ENCODE data around the gene RNPS1.

DNA sequence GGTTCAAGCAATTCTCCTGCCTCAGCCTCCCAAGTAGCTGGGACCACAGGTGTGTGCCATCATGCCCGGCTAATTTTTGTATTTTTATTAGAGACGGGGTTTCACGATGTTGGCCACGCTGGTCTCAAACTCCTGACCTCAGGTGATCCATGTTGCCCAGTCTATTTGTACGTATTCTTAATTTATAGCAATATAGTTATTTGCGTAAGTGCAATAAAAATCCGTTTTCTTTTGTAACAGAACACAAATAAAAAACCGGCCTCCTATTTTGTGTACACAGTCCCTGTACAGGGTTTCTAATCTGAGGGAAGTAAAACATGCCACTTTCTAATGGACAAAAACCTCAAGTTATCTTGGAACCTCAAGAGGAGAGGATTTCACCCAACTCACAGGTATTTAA lies 7.7 kb downstream of the RNPS1 start:
- TF ChIP-seq CTCF (conservative IDR thresholded peaks at IDR 0.05; ENCODE audit: low read depth, low read length) (no peak), POLR2A (IDR thresholded peaks at IDR 0.05; ENCODE audit: low read depth, low read length) (no peak), SMC3 (IDR thresholded peaks at IDR 0.05; ENCODE audit: low read depth, low read length) (no peak), RAD21 (IDR thresholded peaks at IDR 0.05; ENCODE audit: low read length) (no peak), RFX5 (IDR thresholded peaks at IDR 0.05; ENCODE audit: low read depth, low read length) (no peak), MAZ (IDR thresholded peaks at IDR 0.05; ENCODE audit: borderline replicate concordance, low read depth, low read length) (no peak), BHLHE40 (IDR thresholded peaks at IDR 0.05; ENCODE audit: low read depth, low read length) (no peak), MXI1 (IDR thresholded peaks at IDR 0.05; ENCODE audit: borderline replicate concordance, low read depth, low read length) (no peak)
- TF ChIP-seq, protein P1, sequence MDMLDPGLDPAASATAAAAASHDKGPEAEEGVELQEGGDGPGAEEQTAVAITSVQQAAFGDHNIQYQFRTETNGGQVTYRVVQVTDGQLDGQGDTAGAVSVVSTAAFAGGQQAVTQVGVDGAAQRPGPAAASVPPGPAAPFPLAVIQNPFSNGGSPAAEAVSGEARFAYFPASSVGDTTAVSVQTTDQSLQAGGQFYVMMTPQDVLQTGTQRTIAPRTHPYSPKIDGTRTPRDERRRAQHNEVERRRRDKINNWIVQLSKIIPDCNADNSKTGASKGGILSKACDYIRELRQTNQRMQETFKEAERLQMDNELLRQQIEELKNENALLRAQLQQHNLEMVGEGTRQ (IDR thresholded peaks at IDR 0.05; ENCODE audit: low read depth, low read length): no peak

All from IMR-90 (cell line).